GM21528 (cell line): ENCODE data around the gene SLC20A1.
A peak's percentile ranks its signal among the peaks of the same experiment; 100 is the strongest.

Experiments used
- ATAC-seq: cut with Tn5 transposase; IDR thresholded peaks from one replicate; pipeline ENCODE4 v1.9.1; 2021; ENCODE audit warnings: mild to moderate bottlenecking, moderate library complexity; ENCODE audit not compliant: unreplicated experiment, low FRiP score

SLC20A1 gene

DNA sequence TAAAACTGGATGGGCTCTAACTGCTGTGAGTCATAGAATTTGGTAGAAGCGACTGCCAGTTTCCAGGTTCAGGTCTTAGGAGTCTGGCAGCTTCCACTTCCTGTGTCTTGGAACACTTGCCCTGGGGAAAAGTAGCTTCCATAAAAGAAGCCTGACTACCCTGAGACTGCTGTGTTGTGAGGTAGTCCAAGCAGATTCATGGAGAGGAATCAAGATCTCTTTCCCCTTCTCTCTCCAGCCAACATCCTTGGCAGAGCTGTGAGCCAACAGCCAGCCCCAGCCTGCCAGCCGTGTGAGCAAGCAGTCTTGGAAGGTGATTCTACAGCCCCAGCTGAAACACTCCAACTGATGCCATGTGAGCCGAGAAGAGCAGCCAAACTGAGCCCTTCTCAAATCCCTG lies 33.7 kb downstream of the SLC20A1 start:
- ATAC-seq, result no peak

DNA sequence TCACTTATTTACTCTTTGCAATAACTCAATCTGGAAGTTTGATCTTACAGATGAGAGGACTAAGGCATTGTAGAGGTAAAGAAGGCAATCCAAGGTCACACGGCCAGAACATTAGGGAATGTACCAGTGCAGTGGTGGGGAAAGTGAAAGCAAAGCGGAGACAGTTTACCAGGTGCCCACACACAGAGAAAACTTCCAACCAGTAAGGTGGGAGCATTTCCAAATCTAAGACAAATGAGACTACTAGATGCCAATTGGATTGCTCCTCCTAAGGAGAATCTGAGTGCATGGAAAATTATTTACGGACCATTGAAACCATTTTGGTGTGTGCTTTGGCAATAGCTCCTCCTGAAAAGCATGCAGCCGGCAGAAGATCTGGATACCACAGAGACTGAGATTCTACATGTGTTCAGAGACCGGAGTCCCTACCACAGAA lies 34.9 kb downstream of the SLC20A1 start:
- ATAC-seq, result no peak

DNA sequence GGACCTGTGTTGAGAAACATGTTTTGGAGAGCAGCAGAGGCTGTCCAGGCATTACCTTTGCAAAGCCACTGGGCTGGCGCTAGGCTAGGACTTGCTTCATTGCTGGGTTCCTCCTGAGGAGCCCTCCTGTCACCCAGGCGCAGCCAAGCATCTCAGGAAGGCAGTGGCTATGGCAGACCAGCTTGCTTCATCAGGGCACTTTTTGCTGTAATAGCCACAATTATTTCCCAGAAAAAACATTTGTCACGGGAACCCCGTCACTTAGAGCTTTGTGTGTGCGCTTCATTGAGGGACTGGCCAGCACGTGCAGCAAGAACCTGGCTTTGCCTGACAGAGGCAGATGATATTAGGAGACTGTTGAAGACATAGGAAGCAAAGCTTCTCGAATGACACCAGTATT lies 36.4 kb downstream of the SLC20A1 start:
- ATAC-seq, result no peak

DNA sequence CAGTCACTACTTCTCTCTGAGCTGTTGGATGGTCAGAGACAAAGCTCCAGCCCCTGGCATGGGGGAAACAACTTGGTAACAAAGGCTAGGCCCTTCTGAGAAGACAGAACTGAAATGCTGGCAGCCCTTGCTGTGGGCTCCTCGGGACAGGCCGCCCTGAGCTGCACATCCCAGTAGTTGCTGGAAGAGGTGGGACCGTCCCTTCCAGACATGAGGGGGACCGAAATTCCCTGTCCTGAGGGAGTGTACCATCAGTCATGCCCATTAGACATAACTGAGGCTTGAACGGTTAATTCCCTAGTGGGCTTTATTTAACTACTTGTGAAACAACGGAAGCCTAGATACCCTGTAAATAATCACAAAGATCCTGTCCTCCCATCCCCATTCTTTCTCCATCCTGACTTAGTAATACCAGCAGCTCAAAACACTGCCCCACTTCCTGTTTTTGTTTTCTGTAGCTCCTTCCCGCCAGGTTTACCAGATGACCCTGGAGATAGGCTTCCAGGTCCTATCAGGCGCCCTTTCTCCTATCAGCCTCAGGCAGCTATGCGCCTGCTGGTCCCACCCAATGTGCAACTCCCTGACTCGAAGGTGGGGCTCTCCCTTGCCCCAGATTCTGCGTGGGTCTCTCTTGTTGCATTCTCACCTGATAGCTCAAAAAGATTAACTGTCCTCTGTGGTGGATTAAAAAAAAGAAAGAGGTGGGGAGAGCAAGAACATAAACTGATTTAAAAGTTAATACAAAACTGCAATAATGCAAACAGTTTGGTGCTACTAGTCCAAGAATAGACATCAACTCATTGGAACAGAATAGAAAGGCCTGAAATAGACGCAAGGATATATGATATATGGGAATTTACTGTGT lies 38.0 kb downstream of the SLC20A1 start:
- no peak for ATAC-seq

DNA sequence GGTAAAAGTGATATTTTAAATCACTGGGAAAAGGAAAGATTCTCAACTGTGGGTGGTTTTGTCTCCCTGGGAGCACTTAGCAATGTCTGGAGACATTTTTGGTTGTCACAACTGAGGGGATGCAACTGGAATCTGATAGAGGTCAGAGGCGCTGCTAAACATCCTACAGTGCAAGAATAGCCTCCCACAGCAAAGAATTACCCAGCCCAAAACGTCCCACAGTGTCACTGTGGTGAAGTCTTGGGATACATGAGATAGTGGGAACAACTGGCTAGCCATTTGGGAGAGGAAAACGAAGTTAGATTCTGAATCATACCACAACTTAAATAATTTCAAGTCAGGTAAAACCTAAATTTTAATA lies 38.7 kb downstream of the SLC20A1 start:
- ATAC-seq, result no peak

DNA sequence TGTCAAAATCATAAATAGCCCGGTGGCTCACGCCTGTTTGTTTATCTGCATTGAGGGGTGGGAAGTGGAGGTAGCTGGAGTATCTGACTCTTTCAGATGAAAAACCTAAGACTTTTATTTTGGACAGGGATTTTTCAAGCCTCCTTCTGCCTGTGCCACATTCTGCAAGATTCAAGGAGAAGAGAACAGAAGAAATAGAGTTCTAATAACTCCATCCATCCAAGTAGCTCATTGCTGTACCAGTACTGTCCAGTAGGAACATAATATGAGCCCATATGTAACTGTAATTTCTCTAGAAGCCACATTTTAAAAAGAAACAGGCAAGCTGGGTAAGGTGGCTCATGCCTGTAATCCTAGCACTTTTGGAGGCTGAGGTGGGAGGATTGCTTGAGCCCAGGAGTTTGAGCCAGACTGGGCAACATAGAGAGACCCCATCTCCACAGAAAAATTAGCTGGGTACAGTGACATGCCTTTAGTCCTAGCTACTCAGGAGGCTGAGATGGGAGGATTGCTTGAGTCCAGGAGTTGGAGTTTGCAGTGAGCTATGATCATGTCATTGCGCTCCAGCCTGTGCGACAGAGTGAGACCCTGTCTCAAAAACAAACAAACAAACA lies 39.6 kb downstream of the SLC20A1 start:
- ATAC-seq, result no peak

DNA sequence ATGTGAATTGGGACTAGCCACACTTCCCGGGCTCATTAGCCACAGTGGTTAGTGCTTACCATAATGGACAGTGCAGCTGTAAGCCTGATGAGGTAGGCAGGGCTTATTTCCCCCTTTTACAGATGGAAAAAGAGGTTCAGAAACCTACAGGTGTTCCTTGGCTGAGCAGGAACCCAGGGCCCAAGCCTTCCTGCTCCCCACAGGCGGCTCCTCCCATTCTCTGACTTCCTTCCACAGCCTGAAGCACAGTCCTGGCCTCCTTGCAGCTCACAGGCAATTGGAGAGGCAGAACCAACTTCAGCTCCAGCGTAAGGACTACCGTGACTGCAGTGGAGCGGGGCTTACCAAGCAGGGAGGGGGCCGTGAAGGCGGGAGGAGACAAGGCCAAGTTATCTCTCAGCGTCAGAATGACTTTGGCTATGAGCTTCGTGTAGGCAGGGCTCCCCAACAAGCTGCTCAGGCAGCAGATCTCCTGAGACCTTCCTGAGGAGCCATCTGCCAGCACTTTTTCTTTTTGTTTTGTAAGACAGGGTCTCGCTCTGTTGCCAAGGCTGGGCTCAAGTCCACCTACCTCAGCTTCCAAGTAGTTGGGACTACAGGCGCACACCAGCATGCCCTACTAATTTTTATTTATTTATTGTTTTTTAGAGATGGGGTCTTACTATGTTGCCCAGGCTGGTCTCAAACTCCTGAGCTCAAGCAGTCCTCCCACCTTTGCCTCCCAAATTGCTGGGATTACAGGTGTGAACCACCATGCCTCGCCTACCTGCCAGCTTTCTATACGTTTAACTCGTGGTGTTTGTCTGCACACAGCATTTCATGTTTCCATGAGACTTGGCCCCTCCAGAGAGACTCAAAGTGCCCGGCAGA lies 40.8 kb downstream of the SLC20A1 start:
- ATAC-seq, result no peak

DNA sequence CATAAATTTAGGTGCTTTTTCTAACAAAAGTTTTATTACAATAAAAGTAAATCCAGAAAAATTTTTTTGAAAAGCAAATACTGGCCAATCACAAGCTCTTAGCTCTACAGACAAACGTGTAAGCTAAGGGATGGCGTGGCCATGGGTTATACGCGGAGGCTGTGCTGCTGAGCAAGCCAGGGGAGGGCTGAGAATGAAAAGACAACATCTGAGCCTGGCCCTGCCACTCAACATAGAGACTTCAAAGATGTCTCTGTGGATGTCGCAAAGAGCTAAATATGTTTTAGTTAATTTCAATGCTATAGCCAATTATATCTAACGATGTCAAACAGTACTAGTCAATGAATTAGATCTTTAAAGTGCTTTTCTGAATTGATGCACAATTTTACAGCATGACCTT lies 41.8 kb downstream of the SLC20A1 start:
- ATAC-seq, result no peak

DNA sequence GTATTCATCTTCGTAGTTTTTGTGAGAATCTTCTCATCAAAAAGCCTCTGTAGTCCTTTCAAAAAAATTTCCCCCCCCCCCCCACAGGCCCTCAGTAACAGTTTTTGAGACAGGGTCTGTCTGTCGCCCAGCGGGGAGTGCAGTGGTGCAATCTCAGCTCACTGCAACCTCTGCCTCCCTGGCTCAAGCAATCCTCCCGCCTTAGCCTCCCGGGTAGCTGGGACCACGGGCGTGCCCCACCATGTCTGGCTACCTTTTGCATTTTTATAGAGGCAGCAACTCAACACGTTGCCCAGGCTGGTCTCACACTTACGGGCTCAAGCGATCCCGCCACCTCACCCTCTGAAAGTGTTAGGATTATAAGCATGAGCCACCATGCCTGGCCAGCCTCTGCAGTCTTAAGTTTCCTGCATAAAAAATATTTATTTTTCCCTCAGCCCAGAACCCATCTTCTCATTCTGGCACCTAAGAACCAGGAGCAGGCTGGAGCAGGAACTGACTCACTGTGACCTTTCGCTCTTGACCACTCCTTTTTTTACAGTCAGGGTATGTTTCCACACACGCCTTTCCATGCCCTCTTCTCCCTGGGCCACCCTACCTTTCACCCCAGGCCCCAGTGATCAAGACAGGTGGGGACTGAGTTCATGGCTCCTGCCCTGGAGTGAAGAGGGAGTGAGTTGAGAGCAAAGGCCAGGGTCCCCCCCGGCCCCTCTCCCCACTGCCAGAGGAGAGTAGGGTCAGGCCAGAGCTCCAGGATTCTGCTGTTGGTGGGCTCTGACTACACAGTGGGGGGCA lies 42.5 kb downstream of the SLC20A1 start:
- ATAC-seq, result no peak

DNA sequence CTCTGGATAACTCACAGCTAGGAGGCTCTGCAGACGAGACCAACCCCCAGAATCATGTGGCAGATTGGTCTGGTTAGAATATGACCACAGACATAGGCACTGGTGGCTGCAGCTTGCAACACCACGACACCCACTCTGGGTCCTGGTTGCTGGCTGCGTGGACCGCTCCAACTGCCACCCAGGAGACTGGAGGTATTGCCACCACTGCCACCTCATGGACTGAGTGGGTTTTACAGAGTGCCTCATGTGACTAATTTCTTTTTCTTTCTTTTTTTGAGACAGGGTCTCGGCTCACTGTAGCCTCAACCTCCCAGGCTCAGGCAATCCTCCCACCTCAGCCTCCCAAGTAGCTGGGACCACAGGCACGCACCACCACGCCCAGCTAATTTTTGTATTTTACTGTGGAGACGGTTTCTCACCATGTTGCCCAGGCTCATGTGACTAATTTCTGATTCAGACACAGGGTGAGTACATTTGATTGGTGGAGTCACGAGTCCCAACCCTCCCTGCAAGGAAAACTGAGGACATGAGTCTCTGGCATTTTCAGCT lies 45.2 kb downstream of the SLC20A1 start:
- no peak for ATAC-seq

DNA sequence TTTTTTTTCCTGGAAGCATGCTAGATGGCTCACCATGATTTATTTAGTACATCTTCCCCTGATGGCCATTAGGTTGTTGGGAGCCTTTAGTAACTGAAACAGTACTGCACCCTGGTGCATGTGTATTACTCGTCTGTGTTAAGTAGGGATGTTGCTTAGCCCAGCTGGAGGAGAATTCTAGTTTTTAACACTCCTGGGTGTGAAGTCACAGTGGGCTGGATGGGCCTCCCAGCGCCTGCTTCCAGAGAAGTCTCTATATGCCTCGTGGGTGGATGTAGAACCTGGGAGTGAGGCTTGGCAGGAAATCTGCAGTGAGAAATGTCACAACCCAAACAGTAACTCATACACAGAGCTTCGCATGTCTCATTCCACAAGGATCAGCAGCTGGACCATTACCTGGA lies 46.1 kb downstream of the SLC20A1 start:
- ATAC-seq, result no peak

DNA sequence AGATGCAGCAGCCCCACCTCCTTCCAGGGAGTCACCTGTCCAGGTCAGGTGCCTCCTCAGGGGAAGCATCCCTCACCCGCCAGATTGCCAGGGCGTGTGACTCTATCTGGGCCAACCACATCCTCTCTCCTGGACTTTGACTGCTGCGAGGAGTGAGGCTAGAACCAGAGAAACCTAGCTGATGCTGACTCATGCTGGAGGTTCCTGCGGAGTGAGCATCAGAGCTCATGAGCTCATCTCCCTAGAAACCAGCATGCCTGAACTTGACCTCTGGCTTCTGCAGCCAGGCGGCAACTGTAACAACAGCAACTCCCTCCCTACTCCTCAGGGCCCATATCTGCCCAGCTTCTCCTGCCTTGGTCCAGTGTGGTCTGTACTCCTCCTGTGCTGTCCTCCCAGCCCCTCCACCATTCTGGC lies 46.8 kb downstream of the SLC20A1 start:
- ATAC-seq, result peak; percentile 74

DNA sequence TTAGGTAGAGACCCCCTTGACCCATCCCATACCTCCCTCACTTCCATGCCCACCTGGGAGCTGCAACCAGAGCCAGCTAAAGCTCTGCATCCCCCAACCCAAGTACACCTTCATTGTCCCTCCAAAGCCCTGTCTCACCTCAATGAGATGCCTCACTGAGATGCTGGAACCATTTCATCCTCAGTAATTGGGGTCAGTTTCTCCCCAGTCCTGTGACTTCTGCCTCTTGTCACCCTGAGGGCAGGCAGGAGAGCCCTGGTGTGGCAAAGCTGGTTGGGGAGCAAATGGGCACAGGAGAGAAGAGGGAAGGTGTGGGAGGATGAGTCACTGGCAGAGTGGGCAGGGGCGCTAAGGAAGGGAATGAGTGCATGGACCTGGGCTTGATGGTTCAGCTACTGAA lies 47.2 kb downstream of the SLC20A1 start:
- no peak for ATAC-seq

DNA sequence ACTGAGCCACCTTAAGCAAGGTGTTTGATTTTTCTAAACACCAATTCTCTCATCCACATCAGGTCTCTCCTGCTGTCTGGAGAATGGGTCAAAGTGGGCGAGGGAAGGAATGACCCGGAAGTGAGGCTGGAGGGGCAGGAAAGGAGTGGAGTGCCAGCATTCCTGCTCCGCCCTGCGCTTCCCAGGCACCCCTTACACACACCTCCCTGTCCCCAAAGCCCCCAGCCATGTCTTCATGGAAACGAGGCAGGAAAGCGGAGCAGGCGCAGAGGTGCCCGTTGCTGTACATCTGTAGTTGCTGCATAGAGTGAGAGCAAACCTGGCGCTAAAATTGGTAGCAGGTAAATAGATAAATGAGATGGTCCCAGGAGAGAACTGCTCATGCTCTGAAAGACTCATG lies 47.9 kb downstream of the SLC20A1 start:
- ATAC-seq, result no peak

DNA sequence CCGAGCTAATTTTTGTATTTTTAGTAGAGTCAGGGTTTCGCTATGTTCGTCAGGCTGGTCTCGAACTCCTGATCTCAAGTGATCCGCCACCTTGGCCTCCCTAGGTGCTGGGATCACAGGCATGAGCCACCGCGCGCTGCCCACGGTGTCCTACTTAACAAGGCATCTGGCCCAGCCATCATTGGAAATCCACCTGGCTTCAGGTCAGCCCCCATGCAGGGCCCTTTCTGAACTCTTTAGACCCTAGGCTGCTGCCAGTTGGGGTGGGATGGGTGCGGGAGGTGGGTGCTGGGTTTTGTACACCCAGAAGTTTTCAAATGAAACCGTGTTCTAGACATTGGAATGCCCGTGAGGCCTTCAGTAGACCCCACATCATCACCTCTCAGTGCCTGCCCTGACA lies 48.4 kb downstream of the SLC20A1 start:
- no peak for ATAC-seq

DNA sequence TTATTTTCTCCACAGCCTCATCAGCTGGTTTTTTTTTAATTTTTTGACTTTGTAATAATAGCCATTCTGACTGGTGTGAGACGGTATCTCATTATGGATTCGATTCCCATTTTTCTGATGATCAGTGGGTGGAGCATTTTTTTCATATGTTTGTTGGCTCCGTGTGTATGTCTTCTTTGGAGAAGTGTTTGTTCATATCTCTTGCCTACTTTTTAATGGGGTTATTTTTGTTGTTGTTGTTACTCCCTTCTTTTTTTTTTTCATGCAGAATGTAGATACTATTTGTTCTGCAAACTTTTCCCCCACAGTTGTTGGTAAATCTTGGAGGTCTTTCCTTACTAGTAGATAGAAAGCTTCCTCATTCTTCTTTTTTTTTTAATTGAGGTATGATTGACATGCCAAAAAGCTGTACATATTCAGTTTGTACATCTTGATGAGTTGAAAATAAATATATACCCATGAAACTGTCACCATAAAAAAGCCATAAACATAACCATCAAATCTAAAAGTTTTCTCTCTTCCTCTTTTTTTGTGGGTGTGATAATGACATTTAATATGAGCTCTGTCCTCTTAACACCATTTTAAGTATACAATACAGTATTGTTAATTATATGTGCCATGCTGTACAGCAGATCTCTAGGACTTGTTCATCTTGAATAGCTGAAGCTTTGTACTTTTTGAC lies 53.2 kb downstream of the SLC20A1 start:
- ATAC-seq, result no peak

DNA sequence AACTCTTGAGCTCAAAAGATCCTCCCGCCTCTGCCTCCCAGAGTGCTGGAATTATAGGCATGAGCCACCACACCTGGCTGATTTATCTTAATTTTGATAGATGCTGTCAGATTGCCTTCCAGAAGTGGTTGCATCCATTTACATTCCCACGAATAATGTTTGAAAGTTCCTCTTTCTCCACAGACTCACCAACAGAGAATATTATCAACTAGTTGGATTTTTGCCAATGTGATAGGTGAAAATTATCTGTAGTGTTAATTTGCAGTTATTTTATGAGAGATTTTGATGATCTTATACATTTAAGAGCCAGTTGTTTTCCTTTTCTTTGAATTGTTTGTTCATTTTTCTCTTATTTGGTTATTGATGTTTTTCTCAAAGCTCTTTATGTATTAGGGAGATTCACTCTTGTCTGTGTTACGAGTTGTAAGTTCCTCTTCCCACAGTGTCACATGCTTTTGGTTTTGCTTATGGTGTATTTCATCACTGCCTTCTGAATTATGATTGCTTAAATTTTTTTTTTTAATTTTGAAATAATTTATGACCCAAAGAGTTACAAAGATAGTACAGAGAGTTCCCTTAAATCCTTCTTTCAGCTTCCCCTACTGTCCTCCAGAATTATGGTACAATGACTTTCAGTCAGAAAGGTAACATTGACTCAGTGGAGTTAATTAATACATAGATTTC lies 54.4 kb downstream of the SLC20A1 start:
- no peak for ATAC-seq

DNA sequence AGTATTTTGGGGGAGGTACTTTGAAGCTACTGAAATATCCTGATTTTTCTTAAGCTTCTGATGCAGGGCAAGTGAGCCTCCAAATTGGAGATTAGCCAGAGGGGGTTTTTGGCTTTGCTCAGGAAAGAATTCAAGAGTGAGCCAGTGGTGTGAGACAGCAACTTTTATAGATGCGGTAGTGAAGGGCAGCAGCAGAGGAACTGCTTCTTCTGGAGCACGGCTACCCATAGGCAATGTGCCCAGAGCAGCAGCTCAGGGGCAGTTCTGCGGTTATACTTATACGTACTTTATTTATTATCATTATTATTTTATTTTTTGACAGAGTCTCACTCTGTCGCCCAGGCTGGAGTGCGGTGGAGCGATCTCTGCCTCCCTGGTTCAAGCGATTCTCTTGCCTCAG lies 55.3 kb downstream of the SLC20A1 start:
- no peak for ATAC-seq

DNA sequence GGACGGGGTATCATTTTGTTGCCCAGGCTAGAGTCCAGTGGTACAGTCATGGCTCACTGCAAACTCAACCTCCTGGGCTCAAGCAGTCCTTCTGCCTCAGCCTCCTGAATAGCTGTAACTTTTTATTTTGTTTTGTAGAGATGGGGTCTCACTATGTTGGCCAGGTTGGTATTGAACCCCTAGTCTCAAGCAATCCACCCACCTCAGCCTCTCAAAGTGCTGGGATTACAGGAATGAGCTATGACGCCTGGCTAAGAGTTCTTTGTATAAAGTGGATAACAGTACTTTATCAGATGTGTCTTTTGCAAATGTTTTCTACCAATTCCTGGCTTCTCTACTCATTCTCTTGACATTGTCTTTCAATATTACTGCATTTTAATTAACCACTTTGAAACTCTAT lies 57.9 kb downstream of the SLC20A1 start:
- no peak for ATAC-seq
